Activated CD8-positive, alpha-beta memory T cell treated with anti-CD3 and anti-CD28 coated beads for 1 hour (primary cell): ENCODE measurements around the gene ARHGEF3.

ENCODE experiments used
- DNase-seq, 2 donors: peaks; one replicate each; pipeline ENCODE4 v3.0.0-alpha.2; 2020; ENCODE audit warnings: low read depth in 1 of 2; ENCODE audit errors: extremely low read depth in 1 of 2

The ARHGEF3 gene

GRCh38 chr3:56796202-56796601, 5.5 kb downstream of the ARHGEF3 start:
- no peak for DNase-seq

GRCh38 chr3:56795829-56796185, 5.9 kb downstream of the ARHGEF3 start:
- DNase-seq, result no peak

DNA sequence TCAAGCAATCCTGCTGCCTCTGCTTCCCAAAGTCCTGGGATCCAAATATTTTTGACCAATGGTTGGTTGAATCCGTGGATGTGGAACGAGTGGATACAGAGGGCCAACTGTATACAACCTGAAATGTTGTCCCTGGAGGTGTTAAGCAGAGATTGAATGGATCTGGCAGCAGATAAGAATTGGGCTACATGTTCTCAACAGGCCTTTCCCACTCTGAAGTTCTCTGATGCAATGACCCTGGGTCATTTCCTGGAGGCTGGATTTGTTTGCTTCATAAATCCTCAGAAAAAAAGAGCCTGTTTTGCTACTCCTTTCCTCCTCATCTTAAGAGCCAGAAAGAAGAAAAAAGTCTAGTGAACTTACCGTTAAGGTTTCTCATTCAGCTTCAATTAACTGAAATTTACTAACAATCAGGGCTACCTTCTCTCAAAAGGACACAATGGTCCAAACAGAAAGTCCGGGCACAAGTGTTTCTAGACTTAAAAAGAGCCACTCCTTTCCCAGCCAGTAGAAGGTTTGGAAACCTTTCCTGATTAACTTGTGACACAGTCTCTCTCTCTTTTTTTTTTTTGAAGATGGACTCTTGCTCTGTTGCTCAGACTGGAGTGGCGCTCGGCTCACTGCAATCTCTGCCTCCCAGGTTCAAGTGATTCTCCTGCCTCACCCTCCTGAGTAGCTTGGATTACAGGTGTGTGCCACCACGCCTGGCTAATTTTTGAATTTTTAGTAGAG, 6.5 kb downstream of the ARHGEF3 start:
- no peak for DNase-seq

GRCh38 chr3:56792193-56792592, 9.6 kb downstream of the ARHGEF3 start:
- DNase-seq, result no peak

- no peak for DNase-seq
These were observed 11.5 kb downstream of the ARHGEF3 start for GRCh38 chr3:56790016-56790821.

DNA sequence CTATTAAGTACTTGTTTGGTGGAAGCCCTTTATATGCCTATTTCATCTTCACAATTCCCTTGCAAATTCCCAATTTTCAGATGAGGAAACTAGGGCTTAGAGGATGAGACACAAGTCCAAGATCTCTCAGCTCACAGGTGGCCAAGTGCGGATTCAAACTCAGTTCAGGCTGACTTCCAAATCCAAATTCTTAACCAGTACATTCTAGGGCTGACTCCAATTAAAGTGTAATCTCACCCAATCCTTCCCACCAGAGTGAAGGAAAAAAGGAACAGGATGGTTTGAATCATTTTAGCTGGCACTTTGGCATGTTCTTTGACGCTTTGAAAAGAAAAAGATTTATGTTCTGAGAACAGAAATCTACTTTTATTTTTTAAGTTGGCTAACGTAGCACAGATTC, 12.7 kb downstream of the ARHGEF3 start:
- DNase-seq, result no peak

- no peak for DNase-seq
These were observed 13.2 kb downstream of the ARHGEF3 start for GRCh38 chr3:56788521-56788920.

- DNase-seq, result no peak
These were observed 13.9 kb downstream of the ARHGEF3 start for GRCh38 chr3:56787784-56788256.

DNA sequence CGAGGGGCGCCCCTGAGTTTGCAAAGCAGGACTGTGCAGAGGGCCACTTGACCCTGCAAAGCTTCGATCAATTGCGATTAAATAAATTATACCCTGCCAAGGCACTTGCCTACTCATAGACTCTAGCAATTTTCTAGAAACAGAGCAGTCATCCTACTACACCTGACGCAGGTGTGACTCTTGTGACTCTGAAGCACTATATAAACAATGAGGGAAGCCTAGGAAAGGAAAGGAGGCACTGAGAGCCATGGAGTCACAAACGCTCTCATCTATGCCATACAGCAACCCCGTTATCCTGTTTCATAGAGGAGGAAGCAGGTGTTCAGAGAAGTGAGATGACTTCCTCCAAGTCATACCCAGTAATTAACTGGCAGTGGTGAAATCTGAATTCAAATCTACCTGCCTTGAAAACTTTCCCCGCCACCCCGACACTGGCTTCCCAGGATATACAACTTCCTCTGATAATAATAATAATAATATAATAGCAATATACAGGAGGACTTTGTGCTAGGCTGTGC, 14.4 kb downstream of the ARHGEF3 start:
- no peak for DNase-seq

GRCh38 chr3:56785499-56785898, 16.2 kb downstream of the ARHGEF3 start:
- DNase-seq, result no peak

DNA sequence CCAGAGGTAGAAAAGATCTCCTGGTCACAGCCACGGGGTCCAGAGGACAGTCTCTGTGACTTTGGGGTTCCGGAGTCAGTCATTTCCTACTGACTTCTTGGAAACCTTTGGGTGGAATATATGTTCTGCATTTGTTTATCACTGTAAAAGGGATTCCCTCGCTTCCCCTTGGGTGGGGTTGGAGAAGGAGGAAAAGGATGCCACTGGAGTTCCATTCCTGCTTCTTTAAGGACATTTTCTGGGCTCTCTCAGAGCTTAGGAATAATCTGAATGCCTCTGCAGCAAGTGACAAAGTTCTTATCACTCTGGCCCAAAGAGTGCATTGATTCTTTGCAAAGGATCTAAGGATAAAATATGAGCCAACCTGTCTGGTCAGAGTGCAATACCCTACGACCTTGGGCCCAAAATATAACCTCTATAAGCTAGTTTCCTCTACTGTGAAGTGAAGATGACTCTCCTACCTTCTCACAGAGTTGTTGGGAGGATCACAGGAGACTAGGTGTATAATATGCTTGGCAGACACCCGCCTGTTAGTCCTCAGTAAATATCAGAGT, 17.2 kb downstream of the ARHGEF3 start:
- DNase-seq, result no peak

- peak in 1 of 2 donors; percentile 35 for DNase-seq
These were observed 17.9 kb downstream of the ARHGEF3 start for GRCh38 chr3:56783644-56784447.

- DNase-seq, result no peak
These were observed 18.8 kb downstream of the ARHGEF3 start for GRCh38 chr3:56782906-56783305.

DNA sequence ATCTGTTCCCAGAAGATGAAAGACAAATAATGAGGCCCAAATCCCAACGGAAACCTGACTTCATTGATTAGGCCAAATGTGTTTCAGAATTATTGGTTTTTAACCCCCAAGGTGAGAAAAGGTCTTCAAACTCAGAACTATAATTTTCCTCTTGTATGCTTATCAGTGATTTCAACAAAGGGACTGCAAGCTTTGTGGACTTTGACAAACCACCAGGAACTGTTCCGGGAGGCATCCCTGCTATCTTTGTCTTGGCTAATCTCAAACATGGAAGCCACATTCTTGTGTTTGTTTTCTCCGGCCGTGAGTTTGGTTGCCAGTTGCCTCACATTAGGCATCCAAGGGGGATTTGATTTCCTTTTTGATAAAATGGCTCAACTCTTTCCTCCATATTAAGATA, 19.5 kb downstream of the ARHGEF3 start:
- DNase-seq, result no peak

DNA sequence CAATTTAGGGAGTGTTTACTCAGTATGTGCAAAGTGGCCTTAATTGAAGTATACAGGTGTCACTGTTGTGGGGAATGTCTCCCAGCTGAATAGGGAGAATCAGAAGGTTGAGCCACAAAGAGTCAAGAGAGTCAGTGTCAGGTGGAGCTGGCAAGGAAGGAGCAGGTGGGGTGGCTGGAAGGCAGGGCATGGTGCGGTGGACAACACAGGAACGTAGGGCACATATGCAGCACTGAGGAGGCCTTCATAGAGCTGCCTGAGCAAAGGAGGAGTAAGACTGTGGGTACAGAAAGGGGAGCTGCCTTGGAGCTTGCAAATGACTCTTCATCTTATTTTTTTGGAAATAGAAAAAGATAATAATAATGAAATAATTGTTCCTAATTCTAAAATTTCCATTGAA, 20.0 kb downstream of the ARHGEF3 start:
- no peak for DNase-seq

- DNase-seq, result no peak
These were observed 20.8 kb downstream of the ARHGEF3 start for GRCh38 chr3:56780936-56781335.

GRCh38 chr3:56778893-56779292, 22.9 kb downstream of the ARHGEF3 start:
- DNase-seq, result no peak

DNA sequence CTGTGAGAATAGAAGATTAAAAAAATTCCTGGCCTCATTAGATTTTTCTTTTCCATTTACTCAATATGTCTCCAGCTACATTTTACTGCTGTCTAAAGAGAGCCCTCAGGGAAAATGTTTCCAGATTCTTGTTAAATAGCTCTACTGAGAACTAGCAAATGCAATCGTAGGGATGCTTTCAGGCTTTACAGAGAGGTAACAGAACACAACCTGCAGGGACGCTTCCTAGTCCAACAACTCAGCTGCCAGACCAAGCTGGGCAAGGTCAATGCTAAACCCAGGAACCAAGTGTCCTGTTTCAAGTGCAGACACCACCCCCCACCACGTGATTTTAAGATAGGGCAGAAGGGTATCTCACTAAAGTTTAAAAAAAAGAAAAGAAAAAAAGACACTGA, 25.2 kb downstream of the ARHGEF3 start:
- no peak for DNase-seq

GRCh38 chr3:56775838-56776555, 25.8 kb downstream of the ARHGEF3 start:
- DNase-seq, result no peak

- DNase-seq, result no peak
These were observed 26.3 kb downstream of the ARHGEF3 start for GRCh38 chr3:56775445-56775837.
